ENCODE data around the gene POLR2F. TPM values are rescaled to one million over a fixed set of nuclear protein-coding genes. Genes with fewer than 3 reads are reported as not detected.

POLR2F gene
- total and polyA plus RNA-seq, 11 donors: 60.7 to 218 (median 78.2) TPM

DNA sequence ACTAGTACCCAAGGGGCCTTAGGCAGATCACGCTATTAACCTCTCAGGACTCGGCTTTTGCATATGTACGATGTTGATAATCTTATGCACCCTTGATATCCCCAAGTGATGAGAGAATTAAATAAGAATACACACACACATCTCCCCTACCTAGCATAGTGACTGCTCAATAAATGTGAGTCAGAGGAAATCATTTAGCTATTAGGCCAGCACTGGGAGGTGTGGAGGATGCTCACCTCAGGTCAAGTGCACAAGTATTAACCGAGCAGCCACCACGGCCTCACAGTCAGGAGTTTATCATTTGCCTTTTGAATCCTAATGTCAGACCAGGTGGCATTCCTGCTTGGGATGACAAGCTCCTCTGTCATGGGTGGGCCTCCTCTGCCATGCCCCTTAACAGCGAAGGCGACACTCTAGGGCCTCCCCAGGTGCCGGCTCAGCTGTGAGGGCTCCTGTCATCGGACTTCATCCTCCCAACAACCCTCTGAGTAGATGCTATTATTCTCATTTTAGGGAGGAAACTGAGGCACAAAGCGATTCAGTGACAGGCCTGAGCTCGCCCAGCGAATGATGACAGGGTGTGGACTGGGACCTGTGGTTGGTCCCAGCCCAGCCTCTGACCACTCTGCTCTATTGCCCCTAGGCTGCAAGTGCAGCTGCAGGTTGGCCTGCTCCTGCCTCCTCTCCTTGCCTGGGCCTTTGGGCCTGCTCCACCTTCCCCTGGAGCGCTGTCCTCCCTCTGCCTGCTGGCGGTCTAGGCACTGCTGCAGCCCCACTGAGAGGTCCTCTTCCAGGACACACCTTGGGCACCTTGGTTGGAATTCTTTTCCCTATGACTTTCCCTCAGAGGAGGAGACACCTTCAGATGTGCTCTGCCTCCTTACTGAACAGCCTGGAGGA lies 35.9 kb downstream of the POLR2F start:
- intact Hi-C loops (cut with DNase I): no loop called here
- TF ChIP-seq CTCF (IDR thresholded peaks at IDR 0.05) (no peak), POLR2A (IDR thresholded peaks at IDR 0.05) (no peak)
- no peaks in the 10 kb centered on the region for H3K27me3 ChIP-seq
- H3K4me3 ChIP-seq: no peak overlapping the region
- no peaks in the 10 kb centered on the region for H3K9me3 ChIP-seq
- DNase-seq: no peak
- 88 to 98% (median 93%) methylated on average over 11 to 14 of the region's 14 CpGs for WGBS, 4 donors
- H3K4me1 ChIP-seq: peaks cover 0 to 11% (median 0%) of the 10 kb centered on the region in 12 donors
- ATAC-seq: no peak
- peaks cover 0 to 8% (median 0%) of the 10 kb centered on the region in 9 donors for H3K36me3 ChIP-seq
- no peak overlapping the region for H3K27ac ChIP-seq

DNA sequence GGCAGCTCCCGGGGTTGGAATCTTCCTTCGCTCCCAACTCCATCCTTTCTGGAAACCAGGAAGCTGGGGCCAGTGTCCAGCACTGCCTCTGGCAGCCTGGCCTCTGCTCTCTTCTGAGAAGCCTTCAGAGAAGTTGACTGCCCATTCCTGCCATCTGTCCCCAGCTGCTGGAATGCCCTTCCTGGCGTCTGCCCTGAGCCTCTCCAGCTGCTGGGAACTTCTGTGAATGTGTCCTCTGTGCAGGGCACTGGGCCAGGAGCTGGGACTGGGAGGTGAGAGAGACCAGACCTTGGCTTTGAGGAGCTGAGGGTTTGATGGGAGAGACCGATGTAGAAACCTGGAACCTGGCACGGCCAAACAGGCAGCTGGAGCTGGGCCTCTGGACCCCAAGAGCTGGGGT lies 36.8 kb downstream of the POLR2F start:
- no peaks in the 10 kb centered on the region for H3K9me3 ChIP-seq
- no peaks in the 10 kb centered on the region for H3K27me3 ChIP-seq
- TF ChIP-seq CTCF (IDR thresholded peaks at IDR 0.05) (no peak), POLR2A (IDR thresholded peaks at IDR 0.05) (no peak)
- 37 to 61% (median 52%) methylated on average over 3 to 5 of the region's 5 CpGs for WGBS, 4 donors
- peaks cover 0 to 11% (median 0%) of the 10 kb centered on the region in 12 donors for H3K4me1 ChIP-seq
- no peak overlapping the region for H3K27ac ChIP-seq
- H3K36me3 ChIP-seq: peaks cover 0 to 8% (median 0%) of the 10 kb centered on the region in 9 donors
- peak in 3 of 4 donors; percentile 15 to 44 (median 37) for ATAC-seq
- intact Hi-C loops (cut with DNase I): no loop called here
- H3K4me3 ChIP-seq: no peak overlapping the region
- DNase-seq: peak in 4 of 5 donors; percentile 33 to 69 (median 59)

- intact Hi-C loops (cut with DNase I): no loop called here
- DNase-seq (no peak), ATAC-seq (no peak)
- Histone ChIP-seq H3K4me1 (peaks cover 0 to 12% (median 0%) of the 10 kb centered on the region in 12 donors), H3K4me3 (no peak overlapping the region), H3K9me3 (no peaks in the 10 kb centered on the region), H3K27ac (no peak overlapping the region), H3K36me3 (peaks cover 0 to 8% (median 0%) of the 10 kb centered on the region in 9 donors), H3K27me3 (no peaks in the 10 kb centered on the region)
- 88 to 94% (median 93%) methylated on average over 7 of the region's 7 CpGs for WGBS, 4 donors
- TF ChIP-seq POLR2A (IDR thresholded peaks at IDR 0.05) (no peak), CTCF (IDR thresholded peaks at IDR 0.05) (no peak)
Observed at GRCh38 chr22:37990862-37991261, 37.4 kb downstream of the POLR2F start.

DNA sequence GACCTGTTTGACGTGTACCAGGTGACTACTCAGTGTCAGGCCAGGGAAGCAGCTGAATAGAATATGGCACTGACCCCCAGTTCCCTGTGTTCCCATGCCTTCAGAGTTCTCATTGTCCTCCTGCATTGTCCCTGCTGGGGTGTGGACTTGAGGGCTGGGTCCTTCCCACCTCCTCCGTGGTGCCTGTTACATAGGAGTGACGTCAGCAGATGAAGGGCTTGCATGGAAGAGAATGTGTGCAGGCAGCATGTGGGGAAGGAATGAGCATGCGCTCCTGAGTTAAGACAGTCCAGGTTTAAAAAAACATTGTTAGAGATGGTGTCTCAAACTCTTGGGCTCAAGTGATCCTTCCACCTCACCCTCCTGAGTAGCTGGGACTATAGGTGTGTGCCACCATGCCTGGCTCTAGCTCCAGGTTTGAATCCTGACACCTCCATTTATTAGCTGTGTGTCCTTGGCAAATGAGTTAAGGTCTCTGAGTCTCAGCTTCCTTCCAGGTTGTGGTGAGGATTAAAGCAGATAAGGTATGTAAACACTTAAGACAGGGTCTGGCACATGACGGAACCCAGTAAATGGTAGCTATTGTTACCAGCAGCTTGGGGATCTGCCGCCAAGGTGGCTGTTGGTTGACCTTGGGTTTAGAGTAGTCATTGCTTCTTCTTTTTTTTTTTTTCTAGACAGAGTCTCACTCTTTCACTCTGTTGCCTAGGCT lies 38.4 kb downstream of the POLR2F start:
- 74 to 85% (median 76%) methylated on average over 6 of the region's 6 CpGs for WGBS, 4 donors
- DNase-seq: no peak
- H3K9me3 ChIP-seq: no peaks in the 10 kb centered on the region
- TF ChIP-seq CTCF (IDR thresholded peaks at IDR 0.05): no peak
- no peak for TF ChIP-seq POLR2A (IDR thresholded peaks at IDR 0.05)
- no peak for ATAC-seq
- H3K27me3 ChIP-seq: no peaks in the 10 kb centered on the region
- peaks cover 0 to under 1% (median 0%) of the 10 kb centered on the region in 9 donors for H3K36me3 ChIP-seq
- no peak overlapping the region for H3K27ac ChIP-seq
- intact Hi-C loops (cut with DNase I): no loop called here
- peaks cover 0 to 19% (median 1%) of the 10 kb centered on the region in 12 donors for H3K4me1 ChIP-seq
- H3K4me3 ChIP-seq: no peak overlapping the region
